Activated CD4-positive, CD25-positive, alpha-beta regulatory T cell treated with anti-CD3 and anti-CD28 coated beads, Interleukin-2, amount 50 U/mL, for 72 hours (primary cell): Measurements from ENCODE around the gene TRABD2B.

Source experiments
- DNase-seq: peaks from one replicate; pipeline ENCODE4 v3.0.0; 2021

TRABD2B gene

DNA sequence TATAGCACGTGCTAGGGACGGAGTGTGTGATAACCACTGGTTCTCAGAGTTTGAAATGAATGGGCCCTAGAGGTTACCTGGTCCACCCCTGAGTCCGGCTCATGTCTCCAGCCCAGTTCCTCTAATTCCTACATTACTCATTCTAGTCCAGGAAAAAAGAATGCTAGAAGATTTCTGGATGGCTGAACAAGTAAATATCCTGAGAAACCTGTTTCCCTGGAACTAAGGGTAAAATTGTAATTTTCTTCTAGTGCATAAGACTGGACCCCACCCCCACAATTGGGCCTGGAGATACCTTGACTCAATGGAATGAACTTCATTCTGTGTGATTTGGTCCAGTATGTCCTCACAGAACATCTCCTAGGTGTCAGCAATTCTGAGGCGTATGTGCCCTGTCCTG, 208.4 kb downstream of the TRABD2B start:
- DNase-seq = no peak

DNA sequence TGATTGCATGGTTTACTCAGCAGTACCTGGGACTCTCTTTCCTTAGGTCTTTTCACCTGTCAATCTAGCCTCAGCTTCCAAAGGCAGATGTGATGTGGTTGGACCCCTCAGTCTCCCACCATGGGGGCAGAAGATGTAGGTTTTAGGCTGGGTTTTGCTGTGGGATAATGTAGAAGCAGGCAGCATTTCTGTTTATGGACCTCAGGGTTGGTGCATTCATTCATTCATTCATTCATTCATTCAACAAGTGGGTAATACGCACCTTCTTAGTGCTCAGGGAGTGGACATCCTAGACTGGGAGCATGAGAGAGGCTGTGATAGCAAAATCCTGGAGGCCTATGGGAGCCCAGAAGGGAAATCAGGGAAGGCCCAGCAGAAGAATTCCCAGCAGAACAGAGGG, 209.6 kb downstream of the TRABD2B start:
- no peak for DNase-seq

DNA sequence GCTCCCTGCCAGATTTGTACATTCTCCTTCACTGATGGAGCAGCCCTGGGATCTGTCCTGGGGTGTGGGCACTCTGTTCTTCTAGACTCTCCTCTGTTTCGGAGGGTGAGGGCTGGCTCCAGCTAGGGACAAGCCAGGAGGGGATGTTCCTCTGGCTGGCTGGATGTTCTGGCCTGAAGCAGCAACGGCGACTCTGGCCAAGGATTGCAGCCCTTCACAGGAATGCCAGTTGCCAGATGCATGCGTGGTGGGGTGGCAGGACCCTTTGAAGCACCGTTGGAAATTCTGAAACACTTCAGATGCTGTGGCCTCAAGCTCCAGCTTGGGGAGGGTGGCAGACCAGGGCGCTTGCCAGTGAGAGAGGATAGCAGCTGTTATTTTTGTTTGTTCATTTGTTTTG, 210.9 kb downstream of the TRABD2B start:
- DNase-seq = no peak

DNA sequence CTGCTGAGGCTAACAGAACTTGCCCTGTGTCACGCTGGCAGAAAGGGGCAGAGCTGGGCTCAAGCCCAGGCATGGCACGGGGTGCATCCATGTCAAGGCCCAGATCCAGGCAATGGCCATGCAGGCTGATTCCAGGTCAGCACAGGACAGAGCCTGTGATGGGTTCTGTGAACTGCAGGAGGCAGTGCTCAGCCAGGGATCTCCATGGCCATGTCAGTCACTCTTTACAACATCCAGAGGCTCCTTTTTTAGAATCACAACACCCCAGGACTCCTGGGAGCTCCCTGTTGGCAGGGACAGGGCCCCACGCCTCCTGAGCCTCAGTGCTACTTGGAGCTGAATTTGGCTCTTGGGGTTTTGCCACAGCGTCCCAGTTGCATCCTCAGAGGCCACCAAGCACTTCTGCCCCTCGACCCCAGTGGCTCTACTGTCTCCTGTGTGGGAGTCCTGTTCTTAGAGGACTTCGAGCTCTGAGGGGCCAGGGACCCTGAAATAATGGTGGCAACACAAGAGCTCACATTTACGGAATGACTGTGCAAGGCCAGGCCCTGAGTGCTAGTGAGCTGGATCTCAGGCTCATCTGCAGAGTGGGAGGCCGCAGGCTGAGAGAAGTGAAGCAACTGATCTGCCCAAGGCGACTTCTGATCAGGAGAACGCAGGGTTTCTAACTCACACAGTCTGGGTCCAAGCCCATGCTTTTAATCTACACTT, 211.5 kb downstream of the TRABD2B start:
- DNase-seq = no peak

DNA sequence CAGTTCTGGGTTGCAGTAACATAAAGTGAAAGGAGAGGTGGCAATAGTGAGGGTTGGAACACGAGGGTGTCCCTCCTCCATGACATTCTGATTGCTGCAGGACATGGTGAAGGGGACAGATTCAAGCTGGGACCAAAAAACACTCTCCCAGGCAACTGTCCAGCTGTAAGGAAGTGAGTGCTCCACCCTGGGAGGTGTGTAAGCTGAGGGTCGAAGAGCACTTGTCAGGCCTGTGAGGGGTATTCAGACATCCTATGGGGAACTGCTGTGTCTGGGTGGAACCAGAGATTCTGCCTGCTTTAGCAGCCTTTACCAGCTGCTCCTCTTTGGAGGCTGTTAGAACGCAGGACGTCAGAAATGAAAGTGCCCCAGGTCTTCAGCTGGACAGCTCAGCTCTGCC, 212.1 kb downstream of the TRABD2B start:
- DNase-seq = no peak

DNA sequence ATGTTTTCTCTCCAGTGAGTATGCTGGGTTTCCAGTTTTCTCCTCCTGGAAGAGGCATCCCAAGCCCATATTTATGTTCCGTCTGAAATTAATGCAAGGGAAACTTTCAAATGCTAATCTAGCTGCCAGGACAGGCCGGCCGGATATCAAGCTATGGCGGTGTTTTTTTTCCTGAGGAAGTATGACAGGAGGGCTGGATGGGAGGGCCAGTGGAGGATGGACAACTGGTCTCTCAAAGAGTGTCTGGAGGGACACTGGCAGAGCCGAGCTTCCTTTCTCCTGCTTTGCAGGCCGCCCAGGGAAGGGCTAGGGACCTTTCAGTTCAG, 212.7 kb downstream of the TRABD2B start:
- DNase-seq = no peak

DNA sequence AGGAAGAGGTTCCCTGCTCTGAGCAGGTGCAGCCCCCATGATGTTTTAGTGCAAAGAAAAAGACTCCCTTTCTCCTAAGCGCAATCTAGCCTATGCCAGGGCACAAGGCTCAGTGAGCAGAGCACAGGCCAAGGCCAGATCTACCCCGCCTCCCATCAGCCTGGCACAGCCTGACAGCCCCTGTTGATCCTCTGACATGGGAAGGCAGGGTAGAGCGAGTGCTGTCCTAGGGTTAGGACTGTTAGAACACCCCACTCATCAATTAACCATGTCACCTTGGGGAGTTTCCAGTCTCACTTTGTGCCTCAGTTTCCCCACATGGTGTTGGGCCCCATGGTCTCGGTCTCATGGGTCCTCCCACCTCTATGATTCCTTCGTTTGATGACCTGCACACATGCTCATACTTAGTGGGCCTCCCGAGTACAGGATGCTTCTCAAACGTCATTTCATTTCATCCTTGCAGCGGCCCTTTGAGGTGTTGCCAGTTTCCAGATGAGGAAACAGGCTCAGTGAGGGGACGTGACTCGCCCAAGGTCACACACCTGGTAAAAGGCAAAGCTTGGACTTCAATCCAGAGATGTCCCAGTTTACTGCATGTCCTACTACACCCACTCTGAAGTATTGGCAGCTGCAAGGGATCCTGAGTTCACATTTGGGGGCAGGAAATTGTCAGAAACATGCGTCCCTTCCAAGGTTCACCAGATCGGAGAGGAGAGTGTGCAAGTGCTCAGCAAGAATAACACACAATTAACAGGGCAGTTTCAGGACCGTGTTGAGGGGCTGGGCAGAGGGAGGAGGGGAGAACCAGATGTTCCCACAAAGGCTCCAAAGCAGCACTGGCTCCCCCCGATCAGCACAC, 213.3 kb downstream of the TRABD2B start:
- DNase-seq = no peak

DNA sequence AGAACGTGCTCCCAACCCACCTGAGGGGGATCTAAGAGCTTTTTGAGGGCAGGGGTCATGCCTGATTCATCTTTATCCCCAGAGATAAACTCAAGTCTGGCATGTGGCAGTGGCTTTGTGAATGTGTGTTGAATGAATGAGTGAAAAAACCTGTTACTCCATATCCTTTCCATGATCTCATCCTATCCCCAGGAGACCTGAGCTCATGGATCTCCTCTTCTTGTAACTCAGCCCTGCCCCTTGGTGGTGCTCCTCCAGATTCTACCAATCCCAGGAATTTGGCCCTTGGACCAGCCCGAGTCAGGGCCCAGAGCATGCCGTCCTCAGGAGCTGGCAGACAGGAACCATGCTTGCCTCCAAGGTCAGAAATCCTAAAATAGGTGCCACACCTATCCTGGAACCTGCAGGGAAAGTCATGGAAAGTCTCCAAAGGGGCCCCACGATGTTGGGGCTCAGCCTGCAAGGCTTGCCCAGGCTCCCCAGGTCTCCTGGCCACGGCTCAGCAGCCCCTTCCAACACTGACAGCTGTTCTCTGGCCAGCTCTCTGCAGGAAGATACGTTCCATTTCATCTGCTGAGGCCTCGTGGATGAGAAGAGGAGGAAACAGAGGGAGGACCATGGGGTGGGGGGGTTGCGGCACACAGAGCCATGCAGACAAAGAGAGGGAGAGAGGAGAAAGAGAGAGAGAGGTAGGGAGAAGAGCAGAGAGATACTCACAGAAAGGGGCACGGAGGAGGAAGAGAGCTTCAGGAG, 214.6 kb downstream of the TRABD2B start:
- no peak for DNase-seq

DNA sequence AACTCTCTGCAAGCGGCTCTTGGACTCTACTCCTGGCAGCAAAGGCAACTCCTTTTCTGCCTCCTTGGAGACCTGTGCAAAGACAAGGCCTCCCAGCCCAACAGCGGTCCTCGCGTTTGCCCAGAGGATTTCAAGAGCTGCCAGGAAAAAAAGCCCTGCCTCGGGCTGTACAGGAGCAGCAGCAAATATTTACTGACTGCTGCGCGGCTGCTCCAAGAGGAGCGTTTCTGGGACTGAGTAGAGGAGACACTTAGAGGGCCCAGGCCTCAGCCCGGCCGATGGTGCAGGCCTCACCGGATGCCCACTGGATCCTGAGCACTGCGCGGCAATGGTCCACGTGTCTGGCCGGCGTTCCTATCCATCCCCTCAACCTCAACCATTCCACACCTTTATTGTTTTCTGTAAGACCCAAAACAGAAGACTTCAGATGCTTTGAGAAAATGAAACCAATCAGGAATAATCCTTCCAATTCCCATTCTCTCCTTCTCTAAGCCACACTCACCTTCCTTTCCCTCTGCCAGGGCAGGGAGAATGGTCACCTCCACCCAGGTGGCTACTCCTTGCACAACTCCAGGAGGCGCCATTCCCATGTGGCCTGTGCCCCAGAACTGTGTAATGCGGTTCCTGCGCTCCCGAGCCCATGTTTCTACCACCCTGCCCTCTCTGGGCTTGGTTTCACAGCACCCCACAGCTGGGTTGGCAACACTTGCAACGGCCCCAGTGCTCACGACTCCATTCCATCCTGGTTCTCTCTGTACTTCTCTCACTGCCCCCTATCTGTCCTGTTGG, 215.8 kb downstream of the TRABD2B start:
- DNase-seq = no peak

DNA sequence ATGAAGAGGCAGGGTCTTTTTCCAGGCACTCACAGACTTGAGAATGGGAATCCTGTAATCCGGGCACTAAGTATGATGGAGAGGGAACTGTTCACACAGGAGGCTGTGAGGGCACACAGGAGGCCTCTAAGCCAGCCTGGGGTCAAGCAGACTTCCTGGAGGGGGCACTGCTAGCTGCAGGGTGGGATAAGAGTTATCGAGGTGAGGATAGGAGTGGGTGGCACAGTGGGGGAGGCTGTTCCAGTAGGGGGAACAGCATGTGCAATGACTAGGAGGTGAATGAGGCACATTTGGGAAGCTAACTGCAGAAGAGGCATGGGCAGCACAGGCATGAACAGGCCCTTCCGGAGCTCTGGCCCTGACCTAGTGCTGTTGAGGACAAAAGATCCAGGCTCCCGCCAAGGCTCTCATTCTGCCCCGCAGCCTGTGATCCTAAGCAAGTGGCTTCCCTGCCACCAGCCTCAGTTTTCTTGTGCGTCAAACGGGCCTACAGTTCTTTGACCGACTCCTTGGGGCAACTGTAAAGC, 216.7 kb downstream of the TRABD2B start:
- no peak for DNase-seq

DNA sequence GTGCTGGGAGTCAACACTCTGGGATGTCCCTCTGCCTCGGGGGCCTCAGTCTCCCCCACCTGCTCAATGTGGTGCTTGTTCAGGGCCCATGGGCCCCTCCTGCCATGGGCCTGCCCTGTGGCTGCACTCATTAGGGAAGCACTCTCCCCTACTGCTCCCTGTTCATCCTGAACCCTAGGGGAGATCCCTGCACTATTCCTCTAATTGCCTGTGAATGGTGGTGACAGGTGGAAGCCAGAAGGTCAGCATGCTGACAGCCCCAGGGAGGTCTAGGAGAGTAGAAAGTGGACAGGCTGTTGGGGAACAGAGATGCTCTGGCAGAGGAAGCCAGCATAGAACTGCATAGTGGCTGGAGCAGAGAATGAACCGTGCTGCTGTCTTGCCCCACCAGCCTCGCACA, 217.6 kb downstream of the TRABD2B start:
- no peak for DNase-seq

DNA sequence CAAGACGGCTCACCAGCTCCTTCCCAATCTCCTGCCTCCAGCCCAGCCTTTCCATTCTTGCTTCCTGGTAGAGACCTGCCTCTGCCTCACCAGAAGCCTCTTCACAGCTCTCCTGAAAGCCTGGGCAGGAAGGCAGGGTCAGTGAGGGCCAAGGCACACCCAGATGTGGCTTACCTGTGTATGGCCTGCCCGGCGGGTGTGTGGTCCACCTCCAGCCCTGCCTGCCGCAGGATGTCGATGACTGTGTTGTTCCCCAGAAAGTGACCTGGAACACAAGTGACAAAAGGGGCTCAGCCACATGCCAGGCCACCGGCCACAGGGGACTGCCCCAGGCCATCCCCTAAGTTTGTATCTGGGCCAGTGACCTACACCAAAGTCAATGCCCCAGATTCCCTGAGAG, 218.9 kb downstream of the TRABD2B start:
- DNase-seq = no peak

DNA sequence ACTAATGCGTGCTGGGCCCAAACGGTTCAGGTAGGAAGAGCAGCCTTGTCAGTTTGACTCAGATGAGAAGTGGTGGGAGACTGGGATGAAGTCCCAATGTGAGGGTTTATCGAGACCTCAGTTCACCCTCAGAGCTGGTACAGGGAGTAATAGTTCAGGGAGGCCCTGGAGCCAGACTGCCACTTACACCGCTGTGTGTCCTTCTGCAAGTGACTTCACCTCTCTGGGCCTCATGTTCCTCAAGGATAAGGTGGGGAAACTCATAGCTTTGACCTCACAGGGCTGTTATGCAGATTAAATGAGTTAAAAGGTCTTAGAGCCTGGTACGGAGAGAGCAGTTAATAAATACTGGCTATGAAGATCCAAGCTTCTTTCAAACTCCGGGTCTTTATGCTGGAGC, 219.9 kb downstream of the TRABD2B start:
- DNase-seq = no peak

DNA sequence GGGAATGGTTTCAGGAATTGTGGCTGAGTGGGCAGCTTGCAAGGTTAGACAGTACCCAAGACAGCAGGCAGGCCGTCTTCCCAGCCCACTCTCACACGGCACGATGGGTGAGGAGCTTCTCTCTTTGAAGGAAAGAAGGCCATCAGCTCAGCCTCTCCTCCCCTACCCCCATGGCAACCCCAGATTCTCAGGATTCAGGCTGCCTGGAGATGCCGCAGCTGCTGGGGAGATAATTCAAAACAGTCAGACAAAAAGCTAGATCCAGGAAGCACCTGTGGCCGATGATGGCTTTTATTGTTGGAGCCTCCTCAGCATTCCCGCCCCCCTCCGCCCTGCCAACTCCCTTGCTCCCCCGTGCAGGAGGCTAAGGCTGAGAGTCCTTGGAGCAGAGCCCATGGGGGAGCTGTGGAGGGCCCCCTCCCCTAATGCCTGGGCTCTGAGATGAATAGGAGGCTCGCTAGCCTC, 220.5 kb downstream of the TRABD2B start:
- DNase-seq = no peak

DNA sequence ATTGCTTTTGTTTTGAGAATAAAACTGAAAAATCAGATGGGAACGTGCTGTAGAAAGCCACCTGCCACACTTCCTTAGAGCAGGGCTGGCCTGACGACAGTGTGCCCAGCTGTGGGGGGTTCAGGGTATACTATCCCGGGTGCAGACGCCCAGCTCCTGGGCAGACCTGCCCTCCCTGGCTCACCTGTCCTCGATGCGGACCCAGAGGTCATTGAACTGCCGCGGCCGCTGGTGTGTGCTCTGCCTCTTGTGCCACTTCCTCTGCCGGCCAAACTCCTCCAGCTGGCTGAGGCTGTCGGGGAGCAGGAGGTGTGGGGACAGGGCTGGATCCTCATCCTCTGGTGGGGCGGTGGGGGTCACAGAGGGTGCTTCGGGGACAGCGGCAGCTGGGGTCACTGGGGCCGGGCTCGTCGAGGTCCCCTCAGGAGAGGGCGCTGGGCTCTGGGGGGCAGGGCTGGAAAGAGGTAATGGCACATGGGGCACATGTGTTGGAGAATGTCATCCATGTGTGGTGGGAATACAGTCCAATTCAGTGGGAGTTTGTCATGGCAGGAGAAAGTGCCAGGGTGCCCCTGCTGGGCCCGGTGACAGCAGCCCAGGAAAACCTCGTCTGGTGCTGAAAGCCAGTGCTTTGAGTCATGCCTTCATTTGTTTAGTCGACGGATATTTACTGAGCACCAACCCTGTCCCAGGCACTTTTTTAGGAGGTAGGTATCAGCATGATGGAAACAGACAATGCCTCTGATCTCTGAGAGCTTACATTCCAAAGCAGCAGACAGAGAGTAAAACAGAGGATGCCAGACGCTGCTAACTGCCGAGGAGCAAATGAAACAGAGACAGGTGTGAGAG, 222.0 kb downstream of the TRABD2B start:
- no peak for DNase-seq

DNA sequence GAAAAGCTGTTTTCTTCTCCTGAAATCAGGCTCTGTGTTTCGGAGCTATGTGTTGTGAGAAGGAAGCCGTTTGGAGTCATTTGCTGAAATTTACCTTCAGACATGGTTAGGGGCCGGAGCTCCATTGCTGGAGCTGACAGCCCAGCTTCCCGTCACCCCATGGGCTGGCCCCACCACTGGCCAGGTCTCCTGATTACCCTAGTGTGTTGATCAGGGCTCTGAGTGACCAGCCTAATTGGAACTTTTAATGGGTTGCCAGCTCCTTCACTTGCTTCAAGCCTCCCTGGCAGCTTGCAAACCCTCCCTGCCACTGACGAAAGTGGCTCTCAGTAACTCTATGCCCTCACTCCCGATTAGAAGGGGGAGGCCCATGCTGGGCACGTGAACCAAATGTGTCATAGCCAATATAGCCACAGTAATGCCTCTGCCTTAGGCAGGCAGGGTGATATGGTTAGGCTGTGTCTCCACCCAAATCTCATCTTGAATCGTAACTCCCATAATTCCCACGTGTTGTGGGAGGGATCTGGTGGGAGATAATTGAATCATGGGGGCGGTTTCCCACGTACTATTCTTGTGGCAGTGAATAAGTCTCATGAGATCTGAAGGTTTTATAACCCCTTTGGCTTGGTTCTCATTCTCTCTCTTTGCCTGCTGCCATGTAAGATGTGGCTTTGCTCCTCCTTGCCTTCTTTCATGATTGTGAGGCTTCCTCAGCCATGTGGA, 224.1 kb downstream of the TRABD2B start:
- no peak for DNase-seq

DNA sequence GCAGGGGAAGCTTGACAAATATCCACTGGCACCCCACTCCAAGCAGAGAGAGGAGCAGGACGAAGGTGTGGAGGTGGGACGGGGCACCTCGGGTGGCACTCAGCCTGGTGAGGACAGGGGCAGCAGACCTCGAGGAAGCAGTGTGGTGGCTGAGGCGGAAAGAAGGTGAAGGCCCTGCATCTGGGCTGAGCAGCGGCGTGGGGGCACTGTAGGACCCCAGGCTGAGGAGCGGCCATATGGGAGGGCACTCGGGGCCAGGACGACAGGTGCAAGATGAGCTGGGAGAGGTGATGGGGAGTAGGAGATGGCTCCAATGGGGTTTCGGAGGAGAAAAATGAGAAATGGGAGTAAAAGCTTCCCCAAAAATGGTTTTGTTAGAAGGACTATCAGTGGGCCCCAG, 224.9 kb downstream of the TRABD2B start:
- no peak for DNase-seq

DNA sequence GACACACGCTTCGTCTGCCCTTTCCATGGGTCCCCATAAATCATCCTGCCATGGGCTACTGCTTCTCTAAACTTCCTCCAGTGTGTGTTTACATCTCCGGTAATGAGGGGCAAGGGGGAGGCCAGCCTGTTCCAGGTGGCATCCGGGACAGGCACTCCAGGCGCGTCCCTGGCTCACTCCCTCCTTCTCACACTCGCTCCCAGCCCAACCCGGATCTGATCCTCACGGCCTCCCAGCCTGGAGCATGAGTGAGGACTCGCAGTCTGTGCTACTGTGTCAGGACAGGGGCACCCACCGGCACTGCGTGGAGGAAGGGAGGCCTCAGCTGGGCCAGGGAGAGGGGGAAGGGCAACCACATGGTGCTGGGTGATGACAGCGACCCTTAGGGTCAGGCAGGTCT, 225.4 kb downstream of the TRABD2B start:
- DNase-seq = no peak

DNA sequence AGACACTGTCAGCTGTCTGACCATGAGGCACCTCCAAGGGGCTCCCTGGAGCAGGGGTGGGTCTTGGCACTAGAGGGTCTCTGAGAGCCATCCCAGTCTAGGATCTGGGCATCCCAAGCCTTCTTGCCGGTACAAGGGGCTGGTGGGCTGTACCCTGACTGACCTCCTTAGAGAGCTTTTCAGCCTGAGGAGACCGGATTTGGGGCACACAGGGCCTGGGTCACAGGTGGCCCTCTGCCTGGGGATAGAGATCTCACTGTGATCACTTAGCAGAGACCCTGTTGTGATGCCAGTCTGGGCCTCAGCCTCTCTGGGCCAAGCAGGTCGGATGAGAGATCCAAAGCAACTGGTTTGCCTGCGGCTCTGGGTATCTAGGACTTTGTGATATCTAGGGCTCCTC, 227.2 kb downstream of the TRABD2B start:
- DNase-seq = no peak

DNA sequence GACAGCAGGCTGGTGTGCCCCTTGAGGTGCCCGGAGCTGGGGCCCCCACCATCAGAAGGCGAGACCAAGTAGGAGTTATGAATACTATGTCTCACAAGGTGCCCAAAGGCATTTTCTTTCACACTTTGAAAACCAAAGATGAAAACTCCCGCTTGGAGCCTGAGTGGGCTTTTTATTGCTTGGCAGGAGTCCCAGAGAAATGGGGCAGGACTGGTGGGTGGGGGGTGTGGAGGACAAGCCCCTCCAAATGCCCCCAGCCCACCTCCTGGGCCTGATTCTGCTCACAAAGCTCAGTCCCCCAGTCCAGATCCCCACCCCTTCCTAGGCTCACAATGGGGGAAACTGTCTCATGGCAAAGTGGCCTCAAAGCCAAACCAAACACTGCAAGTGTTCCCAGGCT, 227.9 kb downstream of the TRABD2B start:
- DNase-seq = no peak

DNA sequence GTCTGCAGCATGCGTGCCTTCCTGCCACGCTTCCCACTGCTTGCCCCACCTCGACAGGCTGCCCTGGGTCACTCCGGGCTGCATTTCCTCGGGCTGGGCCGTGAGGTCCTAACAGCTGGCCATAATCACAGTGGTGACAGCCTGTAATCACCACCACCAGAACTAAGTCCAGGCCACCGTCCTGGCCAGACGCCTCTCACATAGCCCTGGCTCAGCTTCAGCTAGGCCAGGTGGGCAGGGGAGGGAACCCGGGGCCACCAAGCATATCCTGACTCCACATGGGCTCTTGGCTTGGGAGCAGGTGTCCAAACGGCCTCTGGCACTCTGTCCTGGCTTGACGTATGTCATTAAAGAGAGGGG, 229.5 kb downstream of the TRABD2B start:
- DNase-seq = no peak
